Mesendoderm (in vitro differentiated cells): ENCODE data around the gene ENOPH1.

ENCODE experiments used
- DNase-seq: peaks from one replicate; pipeline ENCODE4 v3.0.0; 2013
- H2AK5ac ChIP-seq: 2 replicates; pipeline ENCODE4 v1.6.1; 2013; ENCODE audit warnings: low read length, inconsistent platforms
- H2BK120ac ChIP-seq: 2 replicates; pipeline ENCODE4 v1.6.1; 2013; ENCODE audit warnings: low read depth, mild to moderate bottlenecking, low read length, moderate library complexity, mixed read lengths
- H2BK15ac ChIP-seq: replicated peaks from 2 replicates; pipeline ENCODE4 v1.6.1; 2013; ENCODE audit warnings: low read depth, mild to moderate bottlenecking, moderate library complexity
- H2BK5ac ChIP-seq: 2 replicates; pipeline ENCODE4 v1.6.1; 2013; ENCODE audit warnings: low read length, inconsistent platforms
- H3K18ac ChIP-seq: 2 replicates; pipeline ENCODE4 v1.6.1; 2013; ENCODE audit warnings: mild to moderate bottlenecking, low read length, mixed read lengths
- H3K23ac ChIP-seq: one replicate; pipeline ENCODE4 v1.6.1; 2013; ENCODE audit warnings: low read length
- H3K27ac ChIP-seq: 2 replicates; pipeline ENCODE4 v1.5.1; 2013; ENCODE audit warnings: low read depth, mild to moderate bottlenecking, inconsistent platforms, low read length, moderate library complexity
- H3K27me3 ChIP-seq: 2 replicates; pipeline ENCODE4 v1.6.1; 2013; ENCODE audit warnings: low read length, control low read depth, mild to moderate bottlenecking, inconsistent platforms; ENCODE audit not compliant: insufficient read depth, poor library complexity
- H3K36me3 ChIP-seq: 2 replicates; pipeline ENCODE4 v1.6.1; 2013; ENCODE audit warnings: low read length, inconsistent platforms; ENCODE audit not compliant: control insufficient read depth, insufficient read depth
- H3K4ac ChIP-seq: one replicate; pipeline ENCODE4 v1.6.1; 2013; ENCODE audit warnings: low read depth, mild to moderate bottlenecking, low read length, moderate library complexity
- H3K4me1 ChIP-seq: 2 replicates; pipeline ENCODE4 v1.6.1; 2013; ENCODE audit warnings: low read depth, low read length, inconsistent platforms; ENCODE audit not compliant: control insufficient read depth
- H3K4me2 ChIP-seq: 2 replicates; pipeline ENCODE4 v1.6.1; 2013; ENCODE audit warnings: low read length
- H3K4me3 ChIP-seq: 2 replicates; pipeline ENCODE4 v1.5.1; 2013; ENCODE audit warnings: mild to moderate bottlenecking, low read length
- H3K56ac ChIP-seq: one replicate; pipeline ENCODE4 v1.6.1; 2013; ENCODE audit warnings: low read length
- H3K79me1 ChIP-seq: 2 replicates; pipeline ENCODE4 v1.6.1; 2013; ENCODE audit warnings: low read length, inconsistent platforms
- H3K79me2 ChIP-seq: 2 replicates; pipeline ENCODE4 v1.6.1; 2013; ENCODE audit warnings: mild to moderate bottlenecking, low read length; ENCODE audit not compliant: control insufficient read depth, insufficient read depth
- H3K9ac ChIP-seq: 2 replicates; pipeline ENCODE4 v1.6.1; 2013; ENCODE audit warnings: low read length, inconsistent platforms
- H4K5ac ChIP-seq: one replicate; pipeline ENCODE4 v1.6.1; 2013; ENCODE audit warnings: low read length
- H4K8ac ChIP-seq: one replicate; pipeline ENCODE4 v1.6.1; 2013; ENCODE audit warnings: low read depth, mild to moderate bottlenecking, control low read depth, low read length, moderate library complexity
- WGBS: extraction: QIAGEN DNeasy Blood & Tissue Kit; methylation state at CpG from one replicate; pipeline ENCODE4 v1.1.7; 2013; ENCODE audit warnings: low lambda C conversion rate, missing lambda C conversion rate; ENCODE audit not compliant: insufficient coverage; ENCODE audit errors: extremely low coverage; 5-methylcytosine and 5-hydroxymethylcytosine counted together

The ENOPH1 gene

GRCh38 chr4:82495666-82496065 is 65.3 kb downstream of the ENOPH1 start:
- H3K18ac ChIP-seq, result no peak overlapping the region
- no peak overlapping the region for H2BK120ac ChIP-seq
- H3K79me1 ChIP-seq, result no peaks in the 10 kb centered on the region
- WGBS, result no CpG with 5 or more reads among the region's 4 CpGs
- H3K4me2 ChIP-seq, result no peak overlapping the region
- no peaks in the 10 kb centered on the region for H3K4me1 ChIP-seq
- H2BK15ac ChIP-seq, result no peak overlapping the region
- H4K5ac ChIP-seq, result no peak overlapping the region
- H3K4me3 ChIP-seq, result no peak overlapping the region
- H2AK5ac ChIP-seq, result no peak overlapping the region
- H3K27me3 ChIP-seq, result no peaks in the 10 kb centered on the region
- no peaks in the 10 kb centered on the region for H3K79me2 ChIP-seq
- H3K4ac ChIP-seq, result no peak overlapping the region
- no peak overlapping the region for H3K56ac ChIP-seq
- no peak overlapping the region for H4K8ac ChIP-seq
- no peak overlapping the region for H3K27ac ChIP-seq
- no peak overlapping the region for H2BK5ac ChIP-seq
- no peak for DNase-seq
- H3K36me3 ChIP-seq, result no peaks in the 10 kb centered on the region
- H3K9ac ChIP-seq, result no peak overlapping the region
- no peak overlapping the region for H3K23ac ChIP-seq

- Histone ChIP-seq H2BK120ac (no peak overlapping the region), H3K27me3 (no peaks in the 10 kb centered on the region), H3K79me2 (no peaks in the 10 kb centered on the region), H3K23ac (no peak overlapping the region), H3K9ac (no peak overlapping the region), H3K4me1 (no peaks in the 10 kb centered on the region), H3K4ac (no peak overlapping the region), H3K56ac (no peak overlapping the region), H3K36me3 (no peaks in the 10 kb centered on the region), H2AK5ac (no peak overlapping the region), H3K4me2 (no peak overlapping the region), H3K4me3 (no peak overlapping the region), H4K5ac (no peak overlapping the region), H4K8ac (no peak overlapping the region), H3K18ac (no peak overlapping the region), H3K27ac (no peak overlapping the region), H2BK15ac (no peak overlapping the region), H3K79me1 (no peaks in the 10 kb centered on the region), H2BK5ac (no peak overlapping the region)
- no peak for DNase-seq
- no CpG with 5 or more reads among the region's 2 CpGs for WGBS
Measured at GRCh38 chr4:82496349-82496748, 66.0 kb downstream of the ENOPH1 start.

DNA sequence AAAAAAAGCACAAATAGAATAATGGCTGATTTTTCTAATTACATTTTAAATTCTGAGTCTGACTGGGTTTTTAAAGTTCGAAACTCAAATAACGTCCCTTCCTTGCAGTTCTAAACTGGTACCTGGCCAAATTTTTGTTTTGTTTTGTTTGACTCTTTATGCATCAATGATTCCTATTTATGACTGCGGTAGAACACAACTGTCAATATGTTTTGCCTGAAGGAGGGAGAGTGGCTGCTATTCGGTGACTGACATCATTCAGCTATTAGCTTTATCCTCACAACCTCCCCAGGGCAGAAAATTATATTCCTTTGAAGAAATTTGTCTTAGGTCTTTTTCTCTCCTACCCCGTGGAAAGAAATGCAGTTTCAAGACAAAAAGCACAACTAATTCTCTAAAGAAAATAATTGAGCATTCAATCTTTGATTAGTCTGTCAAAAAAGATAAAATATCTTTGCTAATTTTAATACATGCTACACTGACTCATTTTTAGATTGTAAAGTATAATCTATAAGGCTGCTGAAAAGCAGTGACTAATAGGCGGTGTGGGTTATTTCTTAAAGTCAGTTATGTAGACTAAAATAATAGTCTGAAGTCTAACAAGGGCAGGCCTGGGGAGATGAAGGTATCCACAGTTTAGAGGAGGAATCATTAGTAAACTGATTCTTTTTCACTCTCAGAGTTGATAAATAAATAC is 69.5 kb downstream of the ENOPH1 start:
- no peak overlapping the region for H2AK5ac ChIP-seq
- no peak overlapping the region for H2BK5ac ChIP-seq
- no peak overlapping the region for H3K56ac ChIP-seq
- no peak overlapping the region for H2BK15ac ChIP-seq
- H4K5ac ChIP-seq, result no peak overlapping the region
- H3K9ac ChIP-seq, result no peak overlapping the region
- no peak overlapping the region for H4K8ac ChIP-seq
- H3K18ac ChIP-seq, result no peak overlapping the region
- no peak overlapping the region for H3K4me3 ChIP-seq
- no peak overlapping the region for H3K4me2 ChIP-seq
- no peak overlapping the region for H3K23ac ChIP-seq
- H3K27ac ChIP-seq, result no peak overlapping the region
- no peak for DNase-seq
- no peak overlapping the region for H2BK120ac ChIP-seq
- no CpG with 5 or more reads among the region's 6 CpGs for WGBS
- no peaks in the 10 kb centered on the region for H3K27me3 ChIP-seq
- no peaks in the 10 kb centered on the region for H3K4me1 ChIP-seq
- no peak overlapping the region for H3K4ac ChIP-seq
- no peaks in the 10 kb centered on the region for H3K79me2 ChIP-seq
- H3K36me3 ChIP-seq, result no peaks in the 10 kb centered on the region
- no peaks in the 10 kb centered on the region for H3K79me1 ChIP-seq

GRCh38 chr4:82500435-82501153 is 70.2 kb downstream of the ENOPH1 start:
- Histone ChIP-seq H2BK5ac (no peak overlapping the region), H3K4me2 (no peak overlapping the region), H3K4me1 (no peaks in the 10 kb centered on the region), H3K79me1 (no peaks in the 10 kb centered on the region), H4K5ac (no peak overlapping the region), H2BK15ac (no peak overlapping the region), H3K9ac (no peak overlapping the region), H2BK120ac (no peak overlapping the region), H4K8ac (no peak overlapping the region), H3K56ac (no peak overlapping the region), H3K27ac (no peak overlapping the region), H3K79me2 (no peaks in the 10 kb centered on the region), H3K23ac (no peak overlapping the region), H3K36me3 (no peaks in the 10 kb centered on the region), H3K27me3 (no peaks in the 10 kb centered on the region), H3K4me3 (no peak overlapping the region), H3K18ac (no peak overlapping the region), H3K4ac (no peak overlapping the region), H2AK5ac (no peak overlapping the region)
- no peak for DNase-seq
- WGBS, result no CpG with 5 or more reads among the region's 5 CpGs

GRCh38 chr4:82501154-82501442 is 70.7 kb downstream of the ENOPH1 start:
- no CpG with 5 or more reads among the region's 2 CpGs for WGBS
- H3K4ac ChIP-seq, result no peak overlapping the region

GRCh38 chr4:82508011-82508410 is 77.6 kb downstream of the ENOPH1 start:
- no peaks in the 10 kb centered on the region for H3K4me1 ChIP-seq
- H4K5ac ChIP-seq, result no peak overlapping the region
- no peaks in the 10 kb centered on the region for H3K79me1 ChIP-seq
- H2BK15ac ChIP-seq, result no peak overlapping the region
- H3K36me3 ChIP-seq, result no peaks in the 10 kb centered on the region
- no peak overlapping the region for H2BK120ac ChIP-seq
- H2AK5ac ChIP-seq, result no peak overlapping the region
- no peak overlapping the region for H3K4me3 ChIP-seq
- DNase-seq, result no peak
- H3K4me2 ChIP-seq, result no peak overlapping the region
- no peak overlapping the region for H3K27ac ChIP-seq
- H2BK5ac ChIP-seq, result no peak overlapping the region
- no peak overlapping the region for H3K4ac ChIP-seq
- no peak overlapping the region for H4K8ac ChIP-seq
- no peak overlapping the region for H3K56ac ChIP-seq
- H3K9ac ChIP-seq, result no peak overlapping the region
- H3K18ac ChIP-seq, result no peak overlapping the region
- H3K27me3 ChIP-seq, result no peaks in the 10 kb centered on the region
- no peak overlapping the region for H3K23ac ChIP-seq
- H3K79me2 ChIP-seq, result no peaks in the 10 kb centered on the region

More at GRCh38 chr4:82501154-82501442, 70.7 kb downstream of the ENOPH1 start:
- no peaks in the 10 kb centered on the region for H3K79me1 ChIP-seq
- no peak overlapping the region for H3K27ac ChIP-seq
- H3K27me3 ChIP-seq, result no peaks in the 10 kb centered on the region
- no peaks in the 10 kb centered on the region for H3K79me2 ChIP-seq
- H4K8ac ChIP-seq, result no peak overlapping the region
- H3K36me3 ChIP-seq, result no peaks in the 10 kb centered on the region
- DNase-seq, result no peak
- no peak overlapping the region for H2AK5ac ChIP-seq
- H2BK120ac ChIP-seq, result no peak overlapping the region
- H3K23ac ChIP-seq, result no peak overlapping the region
- no peak overlapping the region for H3K9ac ChIP-seq
- H3K18ac ChIP-seq, result no peak overlapping the region
- H3K4me2 ChIP-seq, result no peak overlapping the region
- H3K56ac ChIP-seq, result no peak overlapping the region
- no peak overlapping the region for H4K5ac ChIP-seq
- H2BK5ac ChIP-seq, result no peak overlapping the region
- no peak overlapping the region for H3K4me3 ChIP-seq
- no peak overlapping the region for H2BK15ac ChIP-seq
- no peaks in the 10 kb centered on the region for H3K4me1 ChIP-seq
